ENCODE data around the gene GALNT6. TPM values are rescaled to one million over a fixed set of nuclear protein-coding genes. Genes with fewer than 3 reads are reported as not detected.
A peak's percentile ranks its signal among the peaks of the same experiment; 100 is the strongest.

GALNT6 gene
- total and polyA plus RNA-seq, 2 donors (not counting 3 experiments of a cell fraction or from before 2014, with no cell fraction given), result 18.7 to 39.2 TPM

DNA sequence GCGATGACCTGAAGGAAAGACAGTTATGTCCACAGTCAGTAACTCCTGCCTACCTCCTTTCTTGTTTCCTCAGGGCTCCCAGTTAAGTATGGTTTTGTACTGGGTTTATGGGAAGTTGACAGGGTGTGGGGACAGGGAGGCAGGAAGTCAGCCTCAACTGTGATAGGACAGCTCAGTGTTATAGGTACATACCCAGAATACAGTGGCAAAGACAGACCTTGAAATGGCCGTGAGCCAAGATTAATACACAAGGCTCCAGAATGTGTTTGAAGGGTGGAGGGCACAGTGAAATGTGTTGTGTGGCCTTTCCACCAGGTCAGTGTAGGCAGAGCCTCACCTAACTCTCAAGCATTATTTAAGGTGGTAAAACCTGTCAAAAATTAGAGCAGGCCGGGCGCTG lies 62.6 kb downstream of the GALNT6 start:
- Histone ChIP-seq H3K4me1 (ENCODE audit: control insufficient read depth, extremely low read depth, insufficient read depth, low read length) (no peaks in the 10 kb centered on the region), H3K27me3 (ENCODE audit: control insufficient read depth in 2 of 2, insufficient read depth in 2 of 2, low read length in 2 of 2) (no peaks in the 10 kb centered on the region), H2AFZ (ENCODE audit: low read depth, low read length) (no peak overlapping the region), H3K9me1 (replicated peaks; ENCODE audit: control insufficient read depth, extremely low read depth, insufficient read depth, low read length) (no peaks in the 10 kb centered on the region), H3K9ac (replicated peaks; ENCODE audit: extremely low read depth, insufficient read depth, low read length) (no peak overlapping the region), H3K4me3 (replicated peaks in 1 of 3; ENCODE audit: insufficient read depth in 1 of 3, low read depth in 1 of 3, low read length in 3 of 3) (no peak overlapping the region), H3K27ac (ENCODE audit: insufficient read depth, low read depth, low read length) (no peak overlapping the region), H4K20me1 (replicated peaks; ENCODE audit: control insufficient read depth, extremely low read depth, insufficient read depth, low read length) (no peaks in the 10 kb centered on the region), H3K4me2 (ENCODE audit: insufficient read depth, low read length) (no peak overlapping the region), H3K9me3 (replicated peaks; ENCODE audit: control insufficient read depth, insufficient read depth, low read length) (no peaks in the 10 kb centered on the region), H3K79me2 (ENCODE audit: control insufficient read depth, insufficient read depth, low read length) (no peaks in the 10 kb centered on the region), H3K36me3 (ENCODE audit: control insufficient read depth in 2 of 2, extremely low read depth in 1 of 2, insufficient read depth in 2 of 2, low read length in 2 of 2) (no peaks in the 10 kb centered on the region)
- CTCF ChIA-PET, result no interaction called here
- dilution Hi-C loops (cut with MboI; ENCODE audit: extremely low pct_ligation_motif_present, low sequenced_read_pairs) (no loop called here), intact Hi-C loops (cut with micrococcal nuclease) (no loop called here)
- TF ChIP-seq EZH2 (IDR thresholded peaks at IDR 0.05; ENCODE audit: borderline replicate concordance, low read depth, low read length, severe bottlenecking), result no peak
- no peak for TF ChIP-seq GATA2 (IDR thresholded peaks at IDR 0.05; ENCODE audit: insufficient read depth, insufficient read length, low read depth, low read length)
- POLR2A ChIA-PET, result no interaction called here
- DNase-seq (ENCODE audit: low read depth, low spot score) (no peak), FAIRE-seq (no peak)
- BruUV-seq (replicated peaks), result no TSS peak

DNA sequence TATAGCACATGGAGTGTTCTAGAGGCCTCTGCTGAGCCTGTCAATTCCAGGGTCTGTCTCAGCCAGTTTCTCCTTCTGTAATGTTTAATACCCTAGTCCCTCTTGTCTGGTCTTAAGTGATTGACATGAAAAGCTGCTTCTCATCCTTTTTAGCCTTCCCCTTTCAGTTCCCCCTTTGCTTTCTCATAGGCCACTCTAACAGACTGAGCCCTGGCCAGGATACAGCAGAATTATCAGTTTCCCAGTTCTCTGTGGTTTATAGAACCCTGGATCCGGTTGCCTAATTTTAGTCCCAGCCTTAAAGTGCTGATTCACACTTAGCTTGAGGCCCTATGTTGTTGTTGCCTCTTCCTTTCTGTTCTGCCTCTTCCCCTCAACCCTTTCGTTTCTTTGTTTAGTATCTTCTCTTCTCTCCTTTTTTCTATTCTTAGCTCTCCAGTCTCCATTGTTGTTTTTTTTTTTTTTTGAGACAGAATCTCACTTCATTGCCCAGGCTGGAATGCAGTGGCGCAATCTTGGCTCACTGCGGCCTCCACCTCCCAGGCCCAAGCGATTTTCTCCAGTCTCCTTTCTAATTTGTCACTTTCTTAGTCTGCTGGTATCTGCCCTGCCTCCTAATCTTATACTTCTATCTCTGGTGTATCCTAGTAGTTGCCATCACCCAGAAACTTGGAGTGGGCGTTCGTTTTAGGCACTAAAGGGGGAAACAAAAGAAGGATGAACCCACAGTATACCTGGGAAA lies 64.3 kb downstream of the GALNT6 start:
- Histone ChIP-seq H3K4me3 (replicated peaks in 1 of 3; ENCODE audit: insufficient read depth in 1 of 3, low read depth in 1 of 3, low read length in 3 of 3) (no peak overlapping the region), H3K9ac (replicated peaks; ENCODE audit: extremely low read depth, insufficient read depth, low read length) (no peak overlapping the region), H2AFZ (ENCODE audit: low read depth, low read length) (peak overlapping the region; percentile 85), H3K27me3 (ENCODE audit: control insufficient read depth in 2 of 2, insufficient read depth in 2 of 2, low read length in 2 of 2) (peaks cover 0 to under 1% of the 10 kb centered on the region in 2 experiments), H3K4me1 (ENCODE audit: control insufficient read depth, extremely low read depth, insufficient read depth, low read length) (no peaks in the 10 kb centered on the region), H3K4me2 (ENCODE audit: insufficient read depth, low read length) (no peak overlapping the region), H3K79me2 (ENCODE audit: control insufficient read depth, insufficient read depth, low read length) (no peaks in the 10 kb centered on the region), H3K9me1 (replicated peaks; ENCODE audit: control insufficient read depth, extremely low read depth, insufficient read depth, low read length) (no peaks in the 10 kb centered on the region), H3K27ac (ENCODE audit: insufficient read depth, low read depth, low read length) (no peak overlapping the region), H4K20me1 (replicated peaks; ENCODE audit: control insufficient read depth, extremely low read depth, insufficient read depth, low read length) (no peaks in the 10 kb centered on the region), H3K36me3 (ENCODE audit: control insufficient read depth in 2 of 2, extremely low read depth in 1 of 2, insufficient read depth in 2 of 2, low read length in 2 of 2) (no peaks in the 10 kb centered on the region), H3K9me3 (replicated peaks; ENCODE audit: control insufficient read depth, insufficient read depth, low read length) (no peaks in the 10 kb centered on the region)
- dilution Hi-C loops (cut with MboI; ENCODE audit: extremely low pct_ligation_motif_present, low sequenced_read_pairs), result no loop called here
- DNase-seq (ENCODE audit: low read depth, low spot score) (peak; percentile 26), FAIRE-seq (no peak)
- ChIA-PET CTCF (interaction anchor here (1.7 kb wide), 1 partner anchor 14 kb away, joined by 7 read pairs; no protein-coding TSS in a partner anchor), POLR2A (no interaction called here)
- TF ChIP-seq GATA2 (IDR thresholded peaks at IDR 0.05; ENCODE audit: insufficient read depth, insufficient read length, low read depth, low read length), result no peak
- no peak for TF ChIP-seq POLR2A (IDR thresholded peaks at IDR 0.05; ENCODE audit: low read depth, low read length)
- no peak for TF ChIP-seq EZH2 (IDR thresholded peaks at IDR 0.05; ENCODE audit: borderline replicate concordance, low read depth, low read length, severe bottlenecking)
- no peak for TF ChIP-seq JUN (IDR thresholded peaks at IDR 0.05; ENCODE audit: borderline replicate concordance, insufficient read depth, insufficient read length, low read depth)
- no peak for TF ChIP-seq POLR2AphosphoS5 (IDR thresholded peaks at IDR 0.05; ENCODE audit: insufficient read depth, low read depth, low read length)
- no peak for TF ChIP-seq MYC (IDR thresholded peaks at IDR 0.05; ENCODE audit: low read depth, low read length)
- TF ChIP-seq, protein P1, sequence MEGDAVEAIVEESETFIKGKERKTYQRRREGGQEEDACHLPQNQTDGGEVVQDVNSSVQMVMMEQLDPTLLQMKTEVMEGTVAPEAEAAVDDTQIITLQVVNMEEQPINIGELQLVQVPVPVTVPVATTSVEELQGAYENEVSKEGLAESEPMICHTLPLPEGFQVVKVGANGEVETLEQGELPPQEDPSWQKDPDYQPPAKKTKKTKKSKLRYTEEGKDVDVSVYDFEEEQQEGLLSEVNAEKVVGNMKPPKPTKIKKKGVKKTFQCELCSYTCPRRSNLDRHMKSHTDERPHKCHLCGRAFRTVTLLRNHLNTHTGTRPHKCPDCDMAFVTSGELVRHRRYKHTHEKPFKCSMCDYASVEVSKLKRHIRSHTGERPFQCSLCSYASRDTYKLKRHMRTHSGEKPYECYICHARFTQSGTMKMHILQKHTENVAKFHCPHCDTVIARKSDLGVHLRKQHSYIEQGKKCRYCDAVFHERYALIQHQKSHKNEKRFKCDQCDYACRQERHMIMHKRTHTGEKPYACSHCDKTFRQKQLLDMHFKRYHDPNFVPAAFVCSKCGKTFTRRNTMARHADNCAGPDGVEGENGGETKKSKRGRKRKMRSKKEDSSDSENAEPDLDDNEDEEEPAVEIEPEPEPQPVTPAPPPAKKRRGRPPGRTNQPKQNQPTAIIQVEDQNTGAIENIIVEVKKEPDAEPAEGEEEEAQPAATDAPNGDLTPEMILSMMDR (IDR thresholded peaks at IDR 0.05; ENCODE audit: extremely low read depth in 1 of 2, insufficient read depth in 1 of 2, low read depth in 1 of 2, low read length in 2 of 2), result no peak
- intact Hi-C loops (cut with micrococcal nuclease), result no loop called here
- BruUV-seq (replicated peaks), result no TSS peak
